ENCODE measurements around the gene RASL11B.
"Not testable (repeated sequence)": the region's sequence is repeated elsewhere in the genome, so short reads cannot be mapped to it uniquely, and the experiment has no call there.

The RASL11B gene

GRCh38 chr4:52861879-52862616 lies at the start of gene RASL11B:
Gene RASL11B, plus strand, starts transcription at chr4:52862317. Its CDS starts 191 bp downstream, at chr4:52862508.
- peak; percentile 91 for DNase-seq

- DNase-seq, result no peak
Observed at GRCh38 chr4:52813546-52813945, 48.6 kb upstream of the RASL11B start.

GRCh38 chr4:52822583-52822971 lies 39.5 kb upstream of the RASL11B start:
- DNase-seq, result no peak

GRCh38 chr4:52822972-52823701 lies 39.0 kb upstream of the RASL11B start:
- no peak for DNase-seq

- DNase-seq, result no peak
Observed at GRCh38 chr4:52823702-52824092, 38.4 kb upstream of the RASL11B start.

- no peak for DNase-seq
Observed at GRCh38 chr4:52824270-52824602, 37.9 kb upstream of the RASL11B start.

- DNase-seq, result no peak
Observed at GRCh38 chr4:52824603-52825459, 37.3 kb upstream of the RASL11B start.

- no peak for DNase-seq
Observed at GRCh38 chr4:52825460-52826090, 36.5 kb upstream of the RASL11B start.

- no peak for DNase-seq
Observed at GRCh38 chr4:52833941-52834525, 28.1 kb upstream of the RASL11B start.

- not testable (repeated sequence) for DNase-seq
Observed at GRCh38 chr4:52834641-52835456, 27.3 kb upstream of the RASL11B start.

- DNase-seq, result no peak
Observed at GRCh38 chr4:52836120-52836519, 26.0 kb upstream of the RASL11B start.

- no peak for DNase-seq
Observed at GRCh38 chr4:52836678-52837077, 25.4 kb upstream of the RASL11B start.

- DNase-seq, result no peak
Observed at GRCh38 chr4:52837716-52838558, 24.2 kb upstream of the RASL11B start.

- DNase-seq, result no peak
Observed at GRCh38 chr4:52838729-52839586, 23.2 kb upstream of the RASL11B start.

GRCh38 chr4:52840531-52841370 lies 21.4 kb upstream of the RASL11B start:
- DNase-seq, result no peak

GRCh38 chr4:52841682-52842456 lies 20.2 kb upstream of the RASL11B start:
- DNase-seq, result no peak

GRCh38 chr4:52842792-52843191 lies 19.3 kb upstream of the RASL11B start:
- DNase-seq, result no peak

- DNase-seq, result no peak
Observed at GRCh38 chr4:52843351-52843750, 18.8 kb upstream of the RASL11B start.
